ENCODE data around the gene CMAS.

The CMAS gene

DNA sequence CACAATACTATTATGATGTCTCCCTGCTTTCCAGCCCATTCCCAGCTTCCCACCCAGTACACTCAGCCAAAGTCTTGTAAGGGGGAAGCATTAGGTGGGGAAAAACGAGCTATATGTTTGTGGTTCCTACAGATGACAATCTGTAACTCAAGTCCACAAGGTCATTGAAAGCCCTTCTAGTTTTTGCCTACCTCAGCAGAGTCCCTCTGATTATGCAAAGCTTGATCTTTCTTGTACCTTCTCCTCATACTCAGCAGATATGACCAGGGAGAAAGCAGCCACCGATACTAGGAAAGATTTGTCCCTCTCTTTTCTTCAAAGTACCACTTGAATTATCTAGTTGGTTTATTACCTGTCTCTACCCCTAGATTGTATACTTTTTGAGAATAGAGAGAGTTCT, 10.6 kb downstream of the CMAS start:
- peaks cover 52% of the 10 kb centered on the region for H3K36me3 ChIP-seq
- no peaks in the 10 kb centered on the region for H3K9me3 ChIP-seq
- no peaks in the 10 kb centered on the region for H3K4me1 ChIP-seq (ENCODE audit: control insufficient read depth in 1 of 2, insufficient read depth in 1 of 2, low read depth in 1 of 2, low read length in 1 of 2)
- H3K27me3 ChIP-seq = no peaks in the 10 kb centered on the region
- H3K4me3 ChIP-seq (ENCODE audit: low read depth in 1 of 2, low read length in 1 of 2) = no peak overlapping the region
- TF ChIP-seq, protein P1, sequence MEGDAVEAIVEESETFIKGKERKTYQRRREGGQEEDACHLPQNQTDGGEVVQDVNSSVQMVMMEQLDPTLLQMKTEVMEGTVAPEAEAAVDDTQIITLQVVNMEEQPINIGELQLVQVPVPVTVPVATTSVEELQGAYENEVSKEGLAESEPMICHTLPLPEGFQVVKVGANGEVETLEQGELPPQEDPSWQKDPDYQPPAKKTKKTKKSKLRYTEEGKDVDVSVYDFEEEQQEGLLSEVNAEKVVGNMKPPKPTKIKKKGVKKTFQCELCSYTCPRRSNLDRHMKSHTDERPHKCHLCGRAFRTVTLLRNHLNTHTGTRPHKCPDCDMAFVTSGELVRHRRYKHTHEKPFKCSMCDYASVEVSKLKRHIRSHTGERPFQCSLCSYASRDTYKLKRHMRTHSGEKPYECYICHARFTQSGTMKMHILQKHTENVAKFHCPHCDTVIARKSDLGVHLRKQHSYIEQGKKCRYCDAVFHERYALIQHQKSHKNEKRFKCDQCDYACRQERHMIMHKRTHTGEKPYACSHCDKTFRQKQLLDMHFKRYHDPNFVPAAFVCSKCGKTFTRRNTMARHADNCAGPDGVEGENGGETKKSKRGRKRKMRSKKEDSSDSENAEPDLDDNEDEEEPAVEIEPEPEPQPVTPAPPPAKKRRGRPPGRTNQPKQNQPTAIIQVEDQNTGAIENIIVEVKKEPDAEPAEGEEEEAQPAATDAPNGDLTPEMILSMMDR (IDR thresholded peaks at IDR 0.05) = no peak
- no peak overlapping the region for H3K27ac ChIP-seq

DNA sequence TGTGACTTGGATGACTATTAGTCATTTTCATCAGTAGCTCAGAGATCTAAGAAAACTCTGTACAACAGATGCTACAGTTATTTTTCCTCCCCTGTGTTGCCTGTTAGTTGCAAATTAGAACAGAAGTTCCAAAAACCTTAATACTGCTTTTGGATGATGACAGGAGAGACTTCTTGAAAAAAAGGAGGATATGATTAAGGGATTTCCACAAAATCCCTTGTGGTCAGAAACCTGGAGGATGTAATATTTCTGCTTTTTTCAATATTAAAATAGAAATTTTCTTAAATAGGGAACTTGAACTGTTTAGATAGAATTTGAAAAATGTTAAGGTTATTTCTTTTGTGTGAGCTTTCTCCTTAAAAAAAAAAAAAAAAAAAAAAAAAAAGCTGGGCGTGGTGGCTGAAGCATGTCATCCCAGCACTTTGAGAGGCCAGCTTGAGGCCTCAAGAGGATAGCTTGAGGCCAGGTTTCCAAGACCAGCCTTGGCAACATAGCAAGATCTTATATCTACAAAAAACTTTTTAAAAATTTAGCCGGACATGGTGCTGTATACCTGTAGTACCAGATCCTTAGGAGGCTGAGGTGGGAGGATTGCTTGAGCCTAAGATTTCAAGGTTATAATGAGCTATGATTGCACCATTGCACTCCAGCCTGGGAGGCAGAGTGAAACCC, 14.1 kb downstream of the CMAS start:
- Histone ChIP-seq H3K9me3 (no peaks in the 10 kb centered on the region), H3K4me3 (ENCODE audit: low read depth in 1 of 2, low read length in 1 of 2) (no peak overlapping the region), H3K27ac (no peak overlapping the region), H3K4me1 (ENCODE audit: control insufficient read depth in 1 of 2, insufficient read depth in 1 of 2, low read depth in 1 of 2, low read length in 1 of 2) (no peaks in the 10 kb centered on the region), H3K27me3 (no peaks in the 10 kb centered on the region), H3K36me3 (peaks cover 71% of the 10 kb centered on the region)
- TF ChIP-seq, protein P1 (IDR thresholded peaks at IDR 0.05) = no peak

DNA sequence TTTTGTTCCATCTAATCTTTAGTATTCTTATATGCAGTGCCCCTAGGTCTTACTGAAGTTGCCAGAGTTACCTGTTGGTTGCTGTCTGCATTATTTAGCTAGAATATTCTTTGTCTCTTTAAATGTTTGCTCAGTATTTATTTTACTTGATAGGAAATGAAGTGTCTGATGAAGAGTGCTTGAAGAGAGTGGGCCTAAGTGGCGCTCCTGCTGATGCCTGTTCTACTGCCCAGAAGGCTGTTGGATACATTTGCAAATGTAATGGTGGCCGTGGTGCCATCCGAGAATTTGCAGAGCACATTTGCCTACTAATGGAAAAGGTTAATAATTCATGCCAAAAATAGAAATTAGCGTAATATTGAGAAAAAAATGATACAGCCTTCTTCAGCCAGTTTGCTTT, 18.9 kb downstream of the CMAS start:
- Histone ChIP-seq H3K4me1 (ENCODE audit: control insufficient read depth in 1 of 2, insufficient read depth in 1 of 2, low read depth in 1 of 2, low read length in 1 of 2) (no peaks in the 10 kb centered on the region), H3K9me3 (no peaks in the 10 kb centered on the region), H3K27me3 (no peaks in the 10 kb centered on the region), H3K27ac (no peak overlapping the region), H3K4me3 (ENCODE audit: low read depth in 1 of 2, low read length in 1 of 2) (no peak overlapping the region), H3K36me3 (peaks cover 43% of the 10 kb centered on the region)
- TF ChIP-seq, protein P1 (IDR thresholded peaks at IDR 0.05) = no peak

DNA sequence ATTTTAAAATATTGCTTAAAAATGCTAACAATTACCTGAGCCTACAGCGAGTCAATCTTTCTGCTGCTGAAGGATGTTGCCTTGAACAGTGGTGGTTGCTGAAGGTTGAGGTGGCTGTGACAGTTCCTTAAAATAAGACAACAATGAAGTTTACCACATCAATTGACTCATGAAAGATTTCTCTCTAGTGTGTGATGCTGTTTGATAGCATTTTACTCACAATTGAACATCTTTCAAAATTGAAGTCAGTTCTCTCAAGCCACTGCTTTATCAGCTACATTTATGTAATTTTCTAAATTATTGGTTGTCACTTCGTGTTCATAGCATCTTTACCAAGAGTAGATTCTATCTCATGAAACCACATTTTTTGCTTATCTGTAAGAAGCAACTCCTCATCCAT, 20.3 kb downstream of the CMAS start:
- TF ChIP-seq, protein P1 (IDR thresholded peaks at IDR 0.05) = no peak
- Histone ChIP-seq H3K4me1 (ENCODE audit: control insufficient read depth in 1 of 2, insufficient read depth in 1 of 2, low read depth in 1 of 2, low read length in 1 of 2) (no peaks in the 10 kb centered on the region), H3K27ac (no peak overlapping the region), H3K4me3 (ENCODE audit: low read depth in 1 of 2, low read length in 1 of 2) (no peak overlapping the region), H3K27me3 (no peaks in the 10 kb centered on the region), H3K36me3 (peaks cover 34% of the 10 kb centered on the region), H3K9me3 (no peaks in the 10 kb centered on the region)

DNA sequence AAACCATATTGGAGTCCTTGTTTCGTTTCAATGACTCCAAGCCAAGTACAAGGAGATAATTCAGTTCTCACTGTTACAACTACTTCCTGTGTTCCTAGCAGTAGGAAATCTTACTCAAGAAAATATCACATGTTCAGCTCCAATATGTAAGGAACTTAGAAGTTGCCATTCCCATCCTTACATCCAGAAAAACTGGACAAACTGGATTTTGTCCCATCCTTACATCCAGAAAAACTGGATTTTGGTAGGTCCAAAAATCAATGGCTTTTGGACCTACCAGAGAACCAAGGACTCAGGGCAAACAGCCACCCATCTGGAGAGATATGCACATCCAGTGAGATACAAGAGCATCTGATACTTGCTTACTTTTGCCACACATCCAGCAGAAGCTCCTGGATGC, 23.8 kb downstream of the CMAS start:
- no peaks in the 10 kb centered on the region for H3K9me3 ChIP-seq
- TF ChIP-seq, protein P1 (IDR thresholded peaks at IDR 0.05) = no peak
- H3K27me3 ChIP-seq = no peaks in the 10 kb centered on the region

More for the DNA sequence above, 23.8 kb downstream of the CMAS start:
- peaks cover 15% of the 10 kb centered on the region for H3K36me3 ChIP-seq
- no peak overlapping the region for H3K27ac ChIP-seq
- H3K4me1 ChIP-seq (ENCODE audit: control insufficient read depth in 1 of 2, insufficient read depth in 1 of 2, low read depth in 1 of 2, low read length in 1 of 2) = no peaks in the 10 kb centered on the region
- H3K4me3 ChIP-seq (ENCODE audit: low read depth in 1 of 2, low read length in 1 of 2) = no peak overlapping the region
